Neural cell (in vitro differentiated cells): ENCODE data around the gene RBM27.
"Not testable (repeated sequence)": the region's sequence is repeated elsewhere in the genome, so short reads cannot be mapped to it uniquely, and the experiment has no call there.

Experiments used
- CTCF ChIP-seq: fragments of 450-650 bp; IDR thresholded peaks from 2 replicates; pipeline ENCODE4 v1.5.1; 2014; ENCODE audit warnings: antibody characterized with exemption, mild to moderate bottlenecking, moderate library complexity; ENCODE audit not compliant: poor library complexity, severe bottlenecking
- EP300 ChIP-seq: fragments of 450-650 bp; conservative IDR thresholded peaks from 2 replicates; pipeline ENCODE4 v1.6.1; 2014; ENCODE audit warnings: antibody characterized with exemption, mild to moderate bottlenecking, moderate library complexity; ENCODE audit not compliant: poor library complexity, severe bottlenecking

GRCh38 chr5:146173049-146173448 lies 30.4 kb upstream of the RBM27 start:
- not testable (repeated sequence) for TF ChIP-seq EP300, CTCF
